Tibial nerve (tissue), 4 donors: ENCODE results near the gene NIPAL3. TPM values are rescaled to one million over a fixed set of nuclear protein-coding genes. Genes with fewer than 3 reads are reported as not detected.

Experiments
- DNase-seq, 2 donors: peaks; one replicate each; pipeline ENCODE4 v3.0.0-alpha.2; 2019; ENCODE audit warnings: low spot score in 2 of 2
- H3K27ac ChIP-seq, 4 donors: fragments of 200-600 bp; sonication (generic) in 3 of 4; one replicate each; pipeline ENCODE4 v1.5.1; 2017 to 2019; ENCODE audit warnings: mild to moderate bottlenecking in 1 of 4
- H3K27me3 ChIP-seq, 2 donors: fragments of 200-600 bp; sonication (generic) in 1 of 2; one replicate each; pipeline versions ENCODE4 v1.5.1 to v1.6.0; 2017 to 2019
- H3K36me3 ChIP-seq, 3 donors: fragments of 200-600 bp; sonication (generic); one replicate each; pipeline ENCODE4 v1.5.1; 2018 to 2019
- H3K4me1 ChIP-seq, 4 donors: fragments of 200-600 bp; sonication (generic) in 3 of 4; one replicate each; pipeline ENCODE4 v1.5.1; 2017 to 2019
- H3K4me3 ChIP-seq, 4 donors: fragments of 200-600 bp; sonication (generic) in 3 of 4; one replicate each; pipeline ENCODE4 v1.5.1; 2017 to 2019; ENCODE audit warnings: mild to moderate bottlenecking in 1 of 4, moderate library complexity in 1 of 4
- H3K9me3 ChIP-seq, 4 donors: fragments of 200-600 bp; sonication (generic) in 3 of 4; one replicate each; pipeline ENCODE4 v1.5.1; 2017 to 2019
- EP300 ChIP-seq, 2 donors: sonication (generic); formaldehyde crosslinking; IDR thresholded peaks; one replicate each; pipeline ENCODE4 v1.6.1; 2017; ENCODE audit warnings: antibody characterized with exemption in 2 of 2, mild to moderate bottlenecking in 1 of 2
- POLR2A ChIP-seq, 2 donors: fragments of 450-650 bp; IDR thresholded peaks; one replicate each; pipeline ENCODE4 v1.6.1; 2017; ENCODE audit warnings: antibody characterized with exemption in 2 of 2, mild to moderate bottlenecking in 2 of 2, moderate library complexity in 2 of 2
- WGBS, 2 donors: methylation state at CpG; one replicate each; pipeline ENCODE4 v1.1.5; 2018; 5-methylcytosine and 5-hydroxymethylcytosine counted together
- total RNA-seq, 4 donors: library from RNA; depleted of rRNA; stranded (reverse); fragments of >200 nt; gene quantifications; one replicate each; pipeline ENCODE4 v1.1.0, GENCODE V29; 2016
- TF ChIP-seq, protein P1 (sequence below), 5 experiments: fragments of 200-600 bp in 3 of 5; fragments of 450-650 bp in 2 of 5; sonication (generic) in 3 of 5; IDR thresholded peaks; one replicate each; pipeline ENCODE4 v1.5.1; 2016 to 2019; ENCODE audit warnings: antibody characterized with exemption in 5 of 5, mild to moderate bottlenecking in 3 of 5, moderate library complexity in 2 of 5

NIPAL3 gene
- total RNA-seq, 4 donors from 2014 or later, result 16.5 to 41.1 (median 30.1) TPM

DNA sequence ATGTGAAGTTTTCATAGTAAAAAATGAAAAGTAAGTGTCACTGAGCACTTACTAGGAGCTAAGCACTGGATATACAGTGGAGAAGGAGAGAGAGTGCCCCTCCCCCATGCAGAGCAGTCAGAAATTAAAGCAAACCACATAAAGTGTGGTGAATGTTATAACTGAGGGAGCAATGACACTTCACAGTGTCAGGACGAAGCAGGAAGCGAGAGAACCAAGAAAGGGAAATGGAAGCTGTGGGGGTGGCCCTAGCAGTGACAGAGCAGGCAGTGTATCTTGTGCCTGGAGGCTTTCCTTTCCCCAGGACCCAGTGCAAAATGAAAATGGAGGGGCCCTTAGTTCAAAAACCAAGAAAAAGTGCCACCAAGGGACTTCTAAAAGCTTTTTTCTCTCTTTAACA is 65.5 kb downstream of the NIPAL3 start:
- TF ChIP-seq POLR2A (IDR thresholded peaks at IDR 0.05), result no peak
- TF ChIP-seq, protein P1, sequence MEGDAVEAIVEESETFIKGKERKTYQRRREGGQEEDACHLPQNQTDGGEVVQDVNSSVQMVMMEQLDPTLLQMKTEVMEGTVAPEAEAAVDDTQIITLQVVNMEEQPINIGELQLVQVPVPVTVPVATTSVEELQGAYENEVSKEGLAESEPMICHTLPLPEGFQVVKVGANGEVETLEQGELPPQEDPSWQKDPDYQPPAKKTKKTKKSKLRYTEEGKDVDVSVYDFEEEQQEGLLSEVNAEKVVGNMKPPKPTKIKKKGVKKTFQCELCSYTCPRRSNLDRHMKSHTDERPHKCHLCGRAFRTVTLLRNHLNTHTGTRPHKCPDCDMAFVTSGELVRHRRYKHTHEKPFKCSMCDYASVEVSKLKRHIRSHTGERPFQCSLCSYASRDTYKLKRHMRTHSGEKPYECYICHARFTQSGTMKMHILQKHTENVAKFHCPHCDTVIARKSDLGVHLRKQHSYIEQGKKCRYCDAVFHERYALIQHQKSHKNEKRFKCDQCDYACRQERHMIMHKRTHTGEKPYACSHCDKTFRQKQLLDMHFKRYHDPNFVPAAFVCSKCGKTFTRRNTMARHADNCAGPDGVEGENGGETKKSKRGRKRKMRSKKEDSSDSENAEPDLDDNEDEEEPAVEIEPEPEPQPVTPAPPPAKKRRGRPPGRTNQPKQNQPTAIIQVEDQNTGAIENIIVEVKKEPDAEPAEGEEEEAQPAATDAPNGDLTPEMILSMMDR (IDR thresholded peaks at IDR 0.05), result no peak
- TF ChIP-seq EP300 (IDR thresholded peaks at IDR 0.05), result no peak
- H3K36me3 ChIP-seq, result no peaks in the 10 kb centered on the region
- no peaks in the 10 kb centered on the region for H3K4me1 ChIP-seq
- peak in 1 of 2 donors; percentile 7 for DNase-seq
- H3K27me3 ChIP-seq, result no peaks in the 10 kb centered on the region
- peak overlapping the region in 1 of 4 donors; percentile 38 for H3K27ac ChIP-seq
- no peak overlapping the region for H3K4me3 ChIP-seq
- no peaks in the 10 kb centered on the region for H3K9me3 ChIP-seq
- 26 to 52% methylated on average over 2 of the region's 2 CpGs for WGBS, 2 donors

DNA sequence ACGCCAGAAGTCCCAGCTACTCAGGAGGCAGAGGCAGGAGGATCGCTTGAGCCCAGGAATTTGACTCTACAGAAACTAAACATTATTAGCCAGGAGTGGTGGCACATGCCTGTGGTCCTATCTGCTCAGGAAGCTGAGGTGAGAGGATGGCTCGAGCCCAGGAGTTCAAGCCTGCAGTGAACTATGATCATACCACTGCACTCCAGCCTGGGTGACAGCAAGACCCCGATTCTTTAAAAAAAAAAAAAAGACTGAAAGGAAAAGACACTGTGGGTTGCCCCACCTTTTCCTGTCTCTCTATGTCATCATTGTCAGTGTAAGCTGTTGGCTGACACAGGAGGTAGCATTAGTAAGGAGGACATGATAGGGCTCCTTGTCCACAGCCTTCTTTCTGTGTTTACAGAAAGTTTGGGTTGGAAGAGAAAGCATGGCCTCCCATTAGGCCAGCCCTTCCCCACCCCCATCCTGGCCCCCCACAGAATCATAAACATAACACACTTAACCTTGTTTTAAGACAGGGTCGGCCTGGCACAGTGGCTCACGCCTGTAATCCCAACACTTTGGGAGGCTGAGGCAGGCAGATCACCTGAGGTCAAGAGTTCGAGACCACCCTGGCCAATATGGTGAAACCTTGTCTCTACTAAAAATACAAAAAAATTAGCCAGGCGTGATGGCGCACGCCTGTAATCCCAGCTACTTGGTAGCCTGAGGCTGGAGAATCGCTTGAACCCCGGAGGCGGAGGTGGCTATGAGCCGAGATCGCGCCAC is 66.4 kb downstream of the NIPAL3 start:
- Histone ChIP-seq H3K9me3 (no peaks in the 10 kb centered on the region), H3K4me3 (no peak overlapping the region), H3K36me3 (no peaks in the 10 kb centered on the region), H3K4me1 (no peaks in the 10 kb centered on the region), H3K27me3 (no peaks in the 10 kb centered on the region), H3K27ac (peak overlapping the region in 1 of 4 donors; percentile 38)
- no peak for DNase-seq
- WGBS, 2 donors, result 84 to 88% methylated on average over 16 of the region's 16 CpGs
- no peak for TF ChIP-seq POLR2A (IDR thresholded peaks at IDR 0.05)
- no peak for TF ChIP-seq EP300 (IDR thresholded peaks at IDR 0.05)
- TF ChIP-seq, protein P1 (IDR thresholded peaks at IDR 0.05), result no peak

DNA sequence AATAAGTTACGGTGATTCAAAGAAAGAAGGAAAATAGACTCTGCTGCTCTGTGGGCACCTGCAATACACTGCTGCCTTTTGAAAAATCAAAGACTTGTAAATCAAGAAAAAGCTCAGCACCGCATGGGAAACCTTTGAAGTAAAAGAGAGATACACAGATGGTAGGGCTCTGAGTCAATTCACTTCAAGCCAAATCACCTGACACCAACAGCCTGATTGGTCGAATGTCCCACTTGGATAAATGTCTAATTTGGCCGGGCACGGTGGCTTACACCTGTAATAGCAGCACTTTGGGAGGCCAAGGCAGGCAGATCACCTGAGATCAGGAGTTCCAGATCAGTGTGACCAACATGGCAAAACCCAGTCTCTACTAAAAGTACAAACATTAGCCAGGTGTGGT is 67.8 kb downstream of the NIPAL3 start:
- H3K9me3 ChIP-seq, result no peaks in the 10 kb centered on the region
- TF ChIP-seq POLR2A (IDR thresholded peaks at IDR 0.05), result no peak
- TF ChIP-seq, protein P1 (IDR thresholded peaks at IDR 0.05), result no peak
- no peak overlapping the region for H3K27ac ChIP-seq
- no peaks in the 10 kb centered on the region for H3K36me3 ChIP-seq
- no peaks in the 10 kb centered on the region for H3K27me3 ChIP-seq
- WGBS, 2 donors, result 89 to 95% methylated on average over 5 of the region's 5 CpGs
- no peak for DNase-seq
- H3K4me3 ChIP-seq, result no peak overlapping the region
- H3K4me1 ChIP-seq, result no peaks in the 10 kb centered on the region

DNA sequence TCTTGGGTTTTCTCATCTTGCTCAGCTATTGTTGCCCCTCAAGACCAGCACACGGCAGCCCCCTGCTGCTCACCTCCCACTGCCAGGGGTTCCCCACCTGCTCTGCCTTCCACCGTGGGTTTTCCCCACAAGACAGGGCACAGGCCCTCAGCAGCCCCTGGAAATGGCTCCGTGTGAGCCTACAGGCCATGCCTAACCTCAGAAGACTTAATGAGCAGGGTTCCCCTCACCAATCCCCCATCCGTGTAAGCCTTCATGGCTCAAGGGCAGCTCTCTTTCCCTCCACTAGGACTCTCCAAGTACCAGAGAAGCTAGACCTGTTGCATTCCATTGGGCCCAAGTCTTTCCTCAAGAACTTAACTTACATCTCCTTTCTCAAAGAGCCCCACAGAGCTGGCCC is 68.6 kb downstream of the NIPAL3 start:
- H3K4me1 ChIP-seq, result no peaks in the 10 kb centered on the region
- no peaks in the 10 kb centered on the region for H3K27me3 ChIP-seq
- no peak for TF ChIP-seq EP300 (IDR thresholded peaks at IDR 0.05)
- TF ChIP-seq POLR2A (IDR thresholded peaks at IDR 0.05), result no peak
- TF ChIP-seq, protein P1 (IDR thresholded peaks at IDR 0.05), result no peak
- 59 to 73% methylated on average over 4 of the region's 4 CpGs for WGBS, 2 donors
- H3K4me3 ChIP-seq, result no peak overlapping the region
- no peak overlapping the region for H3K27ac ChIP-seq
- DNase-seq, result no peak
- no peaks in the 10 kb centered on the region for H3K9me3 ChIP-seq
- no peaks in the 10 kb centered on the region for H3K36me3 ChIP-seq

DNA sequence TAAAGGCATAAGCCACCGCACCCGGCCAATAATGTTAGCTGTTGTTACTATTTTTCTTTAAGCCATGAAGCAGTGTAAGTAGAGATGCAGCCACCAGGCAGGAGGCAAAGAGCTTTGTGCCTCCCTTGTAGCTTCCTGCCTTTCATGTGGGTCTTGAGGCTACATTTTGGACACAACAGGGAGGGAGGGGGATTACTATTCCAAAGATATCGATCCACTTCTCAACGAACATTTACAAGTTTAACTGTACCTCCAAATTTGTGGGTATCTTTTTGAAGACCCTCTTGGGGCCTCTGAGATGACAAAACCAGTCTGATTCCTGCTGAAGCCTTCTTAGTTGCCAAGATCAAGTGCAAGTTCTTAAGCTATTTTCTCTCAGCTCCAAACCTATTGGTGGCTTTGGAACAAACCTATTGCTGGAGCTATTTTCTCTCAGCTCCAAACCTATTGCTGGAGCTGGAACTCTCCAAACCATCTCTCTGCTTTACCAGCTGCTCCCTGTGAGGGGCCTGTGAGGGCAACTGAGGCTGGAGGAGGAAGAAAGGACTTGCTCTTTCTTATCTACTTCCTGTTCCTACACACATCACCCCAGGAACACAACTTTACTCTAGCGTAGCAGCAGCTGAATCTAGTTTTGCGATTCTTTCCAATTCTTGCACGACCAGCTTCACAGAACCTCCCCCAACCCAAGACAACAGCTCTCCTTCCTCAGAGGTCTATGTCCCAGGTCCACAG is 70.9 kb downstream of the NIPAL3 start:
- TF ChIP-seq EP300 (IDR thresholded peaks at IDR 0.05) (no peak), POLR2A (IDR thresholded peaks at IDR 0.05) (no peak)
- TF ChIP-seq, protein P1 (IDR thresholded peaks at IDR 0.05), result no peak
- no peak overlapping the region for H3K4me3 ChIP-seq
- no peaks in the 10 kb centered on the region for H3K36me3 ChIP-seq
- peaks cover 0 to 8% (median 0%) of the 10 kb centered on the region in 4 donors for H3K9me3 ChIP-seq
- DNase-seq, result no peak
- 86 to 89% methylated on average over 7 of the region's 7 CpGs for WGBS, 2 donors
- no peak overlapping the region for H3K27ac ChIP-seq
- H3K4me1 ChIP-seq, result no peaks in the 10 kb centered on the region
- no peaks in the 10 kb centered on the region for H3K27me3 ChIP-seq
